Adrenal gland (tissue), 12 donors: ENCODE measurements around the gene IRF8. TPM values are rescaled to one million over a fixed set of nuclear protein-coding genes. Genes with fewer than 3 reads are reported as not detected.

Experiments
- DNase-seq, 7 donors: peaks; one replicate each; pipeline ENCODE4 v3.0.0-alpha.2; 2019 to 2020
- H3K27ac ChIP-seq, 5 donors: fragments of 200-600 bp; sonication (generic) in 4 of 5; 1 replicate in 3 of 5; 2 replicates in 2 of 5; pipeline versions ENCODE4 v1.5.1 to v1.8.0; 2016 to 2020; ENCODE audit warnings: mild to moderate bottlenecking in 1 of 5
- H3K27me3 ChIP-seq: fragments of 200-600 bp; 2 replicates; pipeline ENCODE4 v1.8.0; 2021
- H3K36me3 ChIP-seq, 2 donors: fragments of 200-600 bp; replicated peaks in 1 of 2; 1 replicate in 1 of 2; 2 replicates in 1 of 2; pipeline versions ENCODE4 v1.5.1 to v1.8.0; 2018 to 2022
- H3K4me1 ChIP-seq, 2 donors: fragments of 200-600 bp; replicated peaks in 1 of 2; 1 replicate in 1 of 2; 2 replicates in 1 of 2; pipeline versions ENCODE4 v1.5.1 to v1.8.0; 2018 to 2021
- H3K4me3 ChIP-seq, 4 donors: fragments of 200-600 bp; sonication (generic) in 3 of 4; one replicate each; pipeline ENCODE4 v1.5.1; 2016 to 2018
- H3K9me3 ChIP-seq, 3 donors: fragments of 200-600 bp; sonication (generic) in 1 of 3; replicated peaks in 1 of 3; 1 replicate in 2 of 3; 2 replicates in 1 of 3; pipeline versions ENCODE4 v1.5.1 to v1.8.0; 2016 to 2021
- CTCF ChIP-seq, 6 experiments: fragments of 450-650 bp in 4 of 6; fragments of 200-600 bp in 2 of 6; sonication (generic) in 1 of 6; IDR thresholded peaks; 1 replicate in 5 of 6; 2 replicates in 1 of 6; pipeline versions ENCODE4 v1.5.1 to v1.8.0; 2016 to 2021; ENCODE audit warnings: antibody characterized with exemption in 6 of 6, mild to moderate bottlenecking in 2 of 6, moderate library complexity in 1 of 6
- POLR2A ChIP-seq, 2 donors: fragments of 450-650 bp; IDR thresholded peaks; one replicate each; pipeline ENCODE4 v1.6.1; 2017; ENCODE audit warnings: antibody characterized with exemption in 2 of 2, mild to moderate bottlenecking in 2 of 2, moderate library complexity in 1 of 2
- WGBS, 4 donors: extraction: QIAGEN DNeasy Blood & Tissue Kit in 2 of 4; methylation state at CpG; one replicate each; pipeline versions ENCODE4 v1.1.5 to v1.1.7; 2013 to 2017; 5-methylcytosine and 5-hydroxymethylcytosine counted together
- intact Hi-C, 2 donors: fragments of 100-400 bp; cut with DNase I; formaldehyde crosslinking; loops; one replicate each; pipeline versions ENCODE4 v1.14.1 to v1.15.0; 2022 to 2023
- polyA plus RNA-seq, 3 donors: library from polyadenylated mRNA; stranded (reverse); fragments of 200-250 nt in 2 of 3; fragments of 350-450 nt in 1 of 3; fragmentation: Illumina TruSeq in 1 of 3; extraction: RNeasy Lipid Tissue Mini Kit (QIAGEN cat#74804) in 1 of 3; gene quantifications; one replicate each; pipeline ENCODE4 v1.2.3, GENCODE V29; 2013 to 2014
- total RNA-seq, 9 donors: library from RNA; depleted of rRNA in 4 of 9; stranded (reverse); fragments of >200 nt in 4 of 9; fragments of 120-200 nt in 1 of 9; fragmentation: NEBNext Ultra II Directional in 1 of 9; extraction: Animal tissue kit (Norgen Biotek cat#: 25700) in 1 of 9; gene quantifications; one replicate each; pipeline versions ENCODE4 v1.1.0 to v1.2.4, GENCODE V29; 2013 to 2023
- donor health status: healthy with polysubstance abuse.
- donor health status: Bipolar disorder and iron deficiency.
- donor health status: DM: yes; HTN: yes; CAD: no.
- donor health status: DM: no; HTN: no; CAD: no.
- donor health status: DM: no; HTN: no; CAD: no.
- donor health status: DM: yes; HTN: yes; CAD: no.

Gene IRF8
- total and polyA plus RNA-seq, 12 donors: 3.4 to 40.1 (median 16.3) TPM

DNA sequence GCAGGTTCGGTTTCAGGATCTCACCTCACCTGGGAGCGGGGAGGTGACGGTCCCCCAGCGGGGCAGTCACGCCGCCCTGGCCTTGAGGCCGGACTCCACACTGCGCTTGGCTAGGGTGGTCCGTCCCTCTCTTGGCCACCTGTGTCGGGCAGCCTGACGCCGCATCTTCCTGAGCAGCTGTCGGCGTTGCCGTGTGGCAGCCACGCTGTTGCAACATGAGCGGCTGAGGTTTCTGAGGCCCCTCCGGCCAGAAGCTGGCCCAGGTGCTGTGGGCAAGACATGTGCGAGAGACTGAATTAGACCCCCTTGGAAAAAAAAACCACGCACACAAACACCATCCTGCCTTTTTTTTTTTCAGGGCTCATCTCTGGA, 49.2 kb downstream of the IRF8 start:
- TF ChIP-seq CTCF (IDR thresholded peaks at IDR 0.05) (no peak), POLR2A (IDR thresholded peaks at IDR 0.05) (no peak)
- 73 to 89% (median 79%) methylated on average over 11 to 20 of the region's 20 CpGs for WGBS, 4 donors
- intact Hi-C loops: no loop called here
- H3K27ac ChIP-seq: no peak overlapping the region
- DNase-seq: no peak
- no peaks in the 10 kb centered on the region for H3K4me1 ChIP-seq
- no peaks in the 10 kb centered on the region for H3K36me3 ChIP-seq
- no peaks in the 10 kb centered on the region for H3K27me3 ChIP-seq
- no peaks in the 10 kb centered on the region for H3K9me3 ChIP-seq
- H3K4me3 ChIP-seq: peak overlapping the region in 1 of 4 donors; percentile 35

- DNase-seq: no peak
- 70 to 76% (median 73%) methylated on average over 14 of the region's 14 CpGs for WGBS, 4 donors
- no peak overlapping the region for H3K4me3 ChIP-seq
- H3K9me3 ChIP-seq: no peaks in the 10 kb centered on the region
- H3K27me3 ChIP-seq: no peaks in the 10 kb centered on the region
- no peak overlapping the region for H3K27ac ChIP-seq
- no peaks in the 10 kb centered on the region for H3K4me1 ChIP-seq
- H3K36me3 ChIP-seq: no peaks in the 10 kb centered on the region
- intact Hi-C loops: no loop called here
- no peak for TF ChIP-seq CTCF (IDR thresholded peaks at IDR 0.05)
- TF ChIP-seq POLR2A (IDR thresholded peaks at IDR 0.05): no peak
These were observed 49.8 kb downstream of the IRF8 start for GRCh38 chr16:85948616-85949265.

- no peak overlapping the region for H3K27ac ChIP-seq
- 54 to 59% (median 57%) methylated on average over 14 of the region's 14 CpGs for WGBS, 4 donors
- no peaks in the 10 kb centered on the region for H3K27me3 ChIP-seq
- no peak overlapping the region for H3K4me3 ChIP-seq
- no peaks in the 10 kb centered on the region for H3K36me3 ChIP-seq
- intact Hi-C loops: no loop called here
- no peaks in the 10 kb centered on the region for H3K9me3 ChIP-seq
- no peak for TF ChIP-seq CTCF (IDR thresholded peaks at IDR 0.05)
- TF ChIP-seq POLR2A (IDR thresholded peaks at IDR 0.05): no peak
- no peak for DNase-seq
- H3K4me1 ChIP-seq: no peaks in the 10 kb centered on the region
These were observed 51.4 kb downstream of the IRF8 start for GRCh38 chr16:85950136-85950918.

DNA sequence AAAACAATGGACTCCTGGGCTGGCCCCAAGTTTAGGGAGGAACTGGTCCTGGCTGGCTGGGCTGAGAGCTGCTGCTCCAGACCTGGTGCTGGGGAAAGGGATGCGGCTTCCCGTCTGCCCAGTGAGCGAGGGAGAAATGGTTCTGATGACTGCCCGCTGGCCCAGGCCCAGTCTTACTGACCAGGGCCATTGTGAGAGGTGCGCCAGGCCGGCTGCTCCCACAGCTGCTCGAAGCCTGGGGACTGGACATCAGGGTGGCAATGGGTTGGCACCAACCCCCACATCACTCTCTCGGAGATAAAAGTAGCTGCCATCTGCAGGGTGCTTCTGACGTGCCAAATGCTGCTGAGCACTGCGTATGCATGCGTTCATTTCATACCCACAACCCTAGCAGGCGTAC, 53.2 kb downstream of the IRF8 start:
- no peaks in the 10 kb centered on the region for H3K9me3 ChIP-seq
- intact Hi-C loops: no loop called here
- H3K4me3 ChIP-seq: no peak overlapping the region
- H3K4me1 ChIP-seq: no peaks in the 10 kb centered on the region
- no peak for TF ChIP-seq CTCF (IDR thresholded peaks at IDR 0.05)
- TF ChIP-seq POLR2A (IDR thresholded peaks at IDR 0.05): no peak
- no peaks in the 10 kb centered on the region for H3K36me3 ChIP-seq
- WGBS, 4 donors: 82 to 89% (median 86%) methylated on average over 11 to 12 of the region's 12 CpGs
- no peak for DNase-seq
- no peak overlapping the region for H3K27ac ChIP-seq
- no peaks in the 10 kb centered on the region for H3K27me3 ChIP-seq
